ENCODE data around the gene MEIKIN.
"Not testable (repeated sequence)": the region's sequence is repeated elsewhere in the genome, so short reads cannot be mapped to it uniquely, and the experiment has no call there.

Gene MEIKIN

GRCh38 chr5:131902266-131902665 lies 43.2 kb downstream of the MEIKIN start:
- DNase-seq = not testable (repeated sequence)

GRCh38 chr5:131899686-131900085 lies 45.8 kb downstream of the MEIKIN start:
- no peak for DNase-seq

- no peak for DNase-seq
Measured at GRCh38 chr5:131883984-131884383, 61.5 kb downstream of the MEIKIN start.

GRCh38 chr5:131879705-131880104 lies 65.8 kb downstream of the MEIKIN start:
- DNase-seq = no peak

- DNase-seq = no peak
Measured at GRCh38 chr5:131877873-131878272, 67.6 kb downstream of the MEIKIN start.

GRCh38 chr5:131871251-131871650 lies 74.2 kb downstream of the MEIKIN start:
- DNase-seq = not testable (repeated sequence)

GRCh38 chr5:131867524-131867923 lies 77.9 kb downstream of the MEIKIN start:
- DNase-seq = no peak

GRCh38 chr5:131863700-131864099 lies 81.8 kb downstream of the MEIKIN start:
- no peak for DNase-seq

- no peak for DNase-seq
Measured at GRCh38 chr5:131857388-131857787, 88.1 kb downstream of the MEIKIN start.

GRCh38 chr5:131855452-131855851 lies 90.0 kb downstream of the MEIKIN start:
- DNase-seq = no peak

- DNase-seq = peak; percentile 23
Measured at GRCh38 chr5:131854134-131854533, 91.3 kb downstream of the MEIKIN start.

- no peak for DNase-seq
Measured at GRCh38 chr5:131848662-131849061, 96.8 kb downstream of the MEIKIN start.

- no peak for DNase-seq
Measured at GRCh38 chr5:131846536-131846935, 98.9 kb downstream of the MEIKIN start.

GRCh38 chr5:131845828-131846227 lies 99.6 kb downstream of the MEIKIN start:
- DNase-seq = no peak

GRCh38 chr5:131842971-131843370 lies 102.5 kb downstream of the MEIKIN start:
- DNase-seq = not testable (repeated sequence)

- DNase-seq = not testable (repeated sequence)
Measured at GRCh38 chr5:131832702-131833101, 112.8 kb downstream of the MEIKIN start.

- DNase-seq = no peak
Measured at GRCh38 chr5:131825404-131826013, 120.0 kb downstream of the MEIKIN start.

GRCh38 chr5:131824631-131825030 lies 120.8 kb downstream of the MEIKIN start:
- no peak for DNase-seq

GRCh38 chr5:131821221-131821620 lies 124.2 kb downstream of the MEIKIN start:
- no peak for DNase-seq

GRCh38 chr5:131818001-131818724 lies 127.3 kb downstream of the MEIKIN start:
- DNase-seq = no peak

- DNase-seq = no peak
Measured at GRCh38 chr5:131814990-131815389, 130.5 kb downstream of the MEIKIN start.

GRCh38 chr5:131812371-131813160 lies 132.9 kb downstream of the MEIKIN start:
- no peak for DNase-seq

- peak; percentile 17 for DNase-seq
Measured at GRCh38 chr5:131810510-131811249, 134.8 kb downstream of the MEIKIN start.
